Heart left ventricle (tissue), 16 donors: ENCODE measurements around the gene HSPE1. TPM values are rescaled to one million over a fixed set of nuclear protein-coding genes. Genes with fewer than 3 reads are reported as not detected.

Source experiments
- ATAC-seq, 4 donors: fragments of 200-7000 bp; cut with Tn5 transposase; one replicate each; pipeline ENCODE4 v1.9.1; 2020 to 2022; ENCODE audit warnings: moderate library complexity in 4 of 4, mild to moderate bottlenecking in 3 of 4, moderate number of reproducible peaks in 1 of 4
- DNase-seq, 5 donors: peaks; one replicate each; pipeline ENCODE4 v3.0.0-alpha.2; 2020
- H3K27ac ChIP-seq, 12 donors: fragments of 200-600 bp; sonication (generic) in 4 of 12; one replicate each; pipeline versions ENCODE4 v1.5.0 to v1.8.0; 2016 to 2022; ENCODE audit warnings: mild to moderate bottlenecking in 2 of 12
- H3K27me3 ChIP-seq, 9 donors: fragments of 200-600 bp; sonication (generic) in 2 of 9; one replicate each; pipeline versions ENCODE4 v1.5.1 to v1.8.0; 2016 to 2022; ENCODE audit warnings: mild to moderate bottlenecking in 3 of 9
- H3K36me3 ChIP-seq, 9 donors: fragments of 200-600 bp; sonication (generic) in 2 of 9; one replicate each; pipeline versions ENCODE4 v1.5.0 to v1.8.0; 2018 to 2022; ENCODE audit warnings: mild to moderate bottlenecking in 2 of 9
- H3K4me1 ChIP-seq, 12 donors: fragments of 200-600 bp; sonication (generic) in 4 of 12; one replicate each; pipeline versions ENCODE4 v1.5.0 to v1.8.0; 2016 to 2022; ENCODE audit warnings: mild to moderate bottlenecking in 3 of 12
- H3K4me3 ChIP-seq, 12 donors: fragments of 200-600 bp; sonication (generic) in 4 of 12; one replicate each; pipeline versions ENCODE4 v1.5.0 to v1.8.0; 2017 to 2022; ENCODE audit warnings: mild to moderate bottlenecking in 9 of 12, moderate library complexity in 4 of 12
- H3K9me3 ChIP-seq, 12 donors: fragments of 200-600 bp; sonication (generic) in 4 of 12; one replicate each; pipeline versions ENCODE4 v1.5.0 to v1.8.0; 2016 to 2022; ENCODE audit warnings: mild to moderate bottlenecking in 1 of 12
- CTCF ChIP-seq, 12 donors: fragments of 200-600 bp; sonication (generic) in 4 of 12; IDR thresholded peaks; one replicate each; pipeline versions ENCODE4 v1.5.0 to v1.8.0; 2018 to 2022; ENCODE audit warnings: antibody characterized with exemption in 12 of 12, mild to moderate bottlenecking in 5 of 12
- POLR2A ChIP-seq, 2 donors: fragments of 450-650 bp; IDR thresholded peaks; one replicate each; pipeline ENCODE4 v1.6.1; 2017; ENCODE audit warnings: antibody characterized with exemption in 2 of 2, mild to moderate bottlenecking in 2 of 2, moderate library complexity in 2 of 2
- WGBS, 4 donors: extraction: QIAGEN DNeasy Blood & Tissue Kit in 2 of 4; methylation state at CpG; one replicate each; pipeline versions ENCODE4 v1.1.5 to v1.1.7; 2013 to 2018; 5-methylcytosine and 5-hydroxymethylcytosine counted together
- intact Hi-C, 10 donors: fragments of 100-400 bp; cut with DNase I; formaldehyde crosslinking; loops; one replicate each; pipeline versions ENCODE4 v1.11.1 to v1.14.2; 2022
- polyA plus RNA-seq, 2 donors: library from polyadenylated mRNA; stranded (reverse); fragments of 200-250 nt; gene quantifications; one replicate each; pipeline ENCODE4 v1.2.3, GENCODE V29; 2013
- total RNA-seq, 9 donors: library from RNA; depleted of rRNA in 2 of 9; stranded (reverse); fragments of >200 nt in 2 of 9; fragmentation: NEBNext Ultra II Directional in 3 of 9; extraction: Animal tissue kit (Norgen Biotek cat#: 25700) in 3 of 9; gene quantifications; one replicate each; pipeline versions ENCODE4 v1.1.0 to v1.2.4, GENCODE V29; 2016 to 2023
- donor health status: ischemic (EF 13 %, LVEDD 7.1; RV severe dilation, severe dysfunction).
- donor health status: healthy with polysubstance abuse.
- donor health status: DM: no; HTN: yes; CAD: no.
- donor health status: DM: no; HTN: no; CAD: no.
- donor health status: ischemic (EF 25% LVEDD 6.9; RV normal size, moderate dysfunction).
- donor health status: ischemic (EF 25% LVEDD 5.7; RV mildly dilated, moderate dysfunction).
- donor health status: healthy.
- donor health status: DM: yes; HTN: yes; CAD: no.
- donor health status: ischemic (EF 35%, LVEDD 5.7; RV mildly dilated, moderate dysfunction).
- donor health status: nonischemic (EF 11% LVEDD 7.7; RV severe dilation, severe dysfunction).
- donor health status: DM: yes; HTN: yes; CAD: no.
- donor health status: PGD.
- donor health status: ischemic (EF 29% LVEDD 5.4; RV normal size, mild dysfunction).
- donor health status: nonischemic (EF 23%, LVEDD 6.1; RV moderate dilation, normal function).

Gene HSPE1
- total and polyA plus RNA-seq, 11 donors, result 75.0 to 261 (median 108) TPM

- Histone ChIP-seq H3K27ac (peak overlapping the region; percentile 69 to 99 (median 96)), H3K36me3 (peaks cover 0 to 4% (median 0%) of the 10 kb centered on the region in 9 donors), H3K9me3 (no peaks in the 10 kb centered on the region), H3K4me1 (peaks cover 0 to 41% (median 23%) of the 10 kb centered on the region in 12 donors), H3K27me3 (no peaks in the 10 kb centered on the region), H3K4me3 (peak overlapping the region; percentile 73 to 99 (median 94))
- TF ChIP-seq POLR2A (IDR thresholded peaks at IDR 0.05) (no peak), CTCF (IDR thresholded peaks at IDR 0.05) (no peak)
- intact Hi-C loops, result loop anchor here in 8 of 10 donors (1.0 to 10.0 kb wide), 4 partner anchors 15 to 192 kb away; partner anchors contain the start of genes HSPE1 (in 6 of the 8) and MARS2 (in 4 of the 8)
- ATAC-seq, result peak in 2 of 4 donors; percentile 6 to 38
- DNase-seq, result no peak
- 0 to 1% (median 0%) methylated on average over 10 to 16 of the region's 16 CpGs for WGBS, 4 donors
Observed at GRCh38 chr2:197515315-197515738, 15.1 kb downstream of the HSPE1 start.

- H3K36me3 ChIP-seq, result peaks cover 0 to 9% (median 0%) of the 10 kb centered on the region in 9 donors
- ATAC-seq, result peak; percentile 98 to 99 (median 99)
Observed at GRCh38 chr2:197515739-197516392, 15.7 kb downstream of the HSPE1 start, which contains the start of gene MOB4. Gene MOB4, plus strand, starts transcription at chr2:197516066. Its CDS starts 21 bp downstream, at chr2:197516087.

GRCh38 chr2:197516393-197516761 is 16.2 kb downstream of the HSPE1 start:
- 0 to 1% (median 0%) methylated on average over 10 to 17 of the region's 17 CpGs for WGBS, 4 donors
- peak in 3 of 4 donors; percentile 0 to 12 (median 6) for ATAC-seq

More at GRCh38 chr2:197515739-197516392, 15.7 kb downstream of the HSPE1 start, which contains the start of gene MOB4:
- intact Hi-C loops, result loop anchor here in 8 of 10 donors (1.0 to 10.0 kb wide), 4 partner anchors 15 to 191 kb away; partner anchors contain the start of genes HSPE1 (in 6 of the 8) and MARS2 (in 4 of the 8)
- peak; percentile 96 to 98 (median 97) for DNase-seq
- Histone ChIP-seq H3K9me3 (no peaks in the 10 kb centered on the region), H3K4me3 (peak within 1 kb of the TSS; percentile 73 to 99 (median 94)), H3K4me1 (peaks cover 0 to 41% (median 23%) of the 10 kb centered on the region in 12 donors), H3K27ac (peak within 1 kb of the TSS; percentile 69 to 99 (median 96)), H3K27me3 (no peaks in the 10 kb centered on the region)
- WGBS, 4 donors, result 0 to 1% (median 0%) methylated on average over 29 to 66 of the region's 66 CpGs
- peak; percentile 8 to 96 for TF ChIP-seq POLR2A (IDR thresholded peaks at IDR 0.05)
- TF ChIP-seq CTCF (IDR thresholded peaks at IDR 0.05), result no peak

More at GRCh38 chr2:197516393-197516761, 16.2 kb downstream of the HSPE1 start:
- Histone ChIP-seq H3K9me3 (no peaks in the 10 kb centered on the region), H3K27me3 (no peaks in the 10 kb centered on the region), H3K36me3 (peaks cover 0 to 11% (median 0%) of the 10 kb centered on the region in 9 donors), H3K27ac (peak overlapping the region; percentile 69 to 99 (median 96)), H3K4me1 (peaks cover 0 to 41% (median 23%) of the 10 kb centered on the region in 12 donors), H3K4me3 (peak overlapping the region; percentile 73 to 99 (median 94))
- intact Hi-C loops, result loop anchor here in 4 of 10 donors (5.0 to 10.0 kb wide), 2 partner anchors 188 to 191 kb away; partner anchors contain the start of gene MARS2 (in 4 of the 4)
- peak in 2 of 5 donors; percentile 34 to 72 for DNase-seq
- TF ChIP-seq POLR2A (IDR thresholded peaks at IDR 0.05) (no peak), CTCF (IDR thresholded peaks at IDR 0.05) (no peak)
